HL-60 (cell line): ENCODE results near the gene EPHB2. TPM values are rescaled to one million over a fixed set of nuclear protein-coding genes. Genes with fewer than 3 reads are reported as not detected.

Source experiments
- DNase-seq, 2 experiments: peaks; one replicate each; pipeline ENCODE4 v3.0.0-alpha.2; 2010 to 2020; ENCODE audit warnings: low read depth in 1 of 2, low spot score in 1 of 2
- H3K27ac ChIP-seq: fragments of 250-450 bp; sonication (Bioruptor Pico); replicated peaks from 2 replicates; pipeline ENCODE4 v1.5.1; 2020; ENCODE audit warnings: mild to moderate bottlenecking, moderate library complexity
- H3K27me3 ChIP-seq: fragments of 250-450 bp; sonication (Bioruptor Pico); 2 replicates; pipeline ENCODE4 v1.5.1; 2021; ENCODE audit warnings: mild to moderate bottlenecking, moderate library complexity; ENCODE audit not compliant: insufficient read depth, poor library complexity, severe bottlenecking
- H3K4me3 ChIP-seq: replicated peaks from 2 replicates; pipeline ENCODE4 v1.5.1; 2011; ENCODE audit warnings: mild to moderate bottlenecking, control low read depth, low read length; ENCODE audit not compliant: insufficient read depth
- GABPA ChIP-seq: IDR thresholded peaks from 2 replicates; pipeline ENCODE4 v1.6.1; 2012; ENCODE audit warnings: low read depth
- POLR2AphosphoS5 ChIP-seq: IDR thresholded peaks from 2 replicates; pipeline ENCODE4 v1.6.1; 2012; ENCODE audit warnings: low read depth
- REST ChIP-seq: IDR thresholded peaks from 2 replicates; pipeline ENCODE4 v1.6.1; 2012; ENCODE audit warnings: low read depth; ENCODE audit not compliant: insufficient replicate concordance
- SPI1 ChIP-seq: IDR thresholded peaks from 2 replicates; pipeline ENCODE4 v1.6.1; 2012; ENCODE audit warnings: low read depth, mild to moderate bottlenecking, borderline replicate concordance
- microRNA-seq: library from miRNA; unstranded; fragments of <30 nt; microRNA quantifications from one replicate; pipeline ENCODE4, GENCODE V29; 2018
- TF ChIP-seq, protein P1 (sequence below): IDR thresholded peaks from one replicate; pipeline ENCODE4 v1.5.1; 2011; ENCODE audit warnings: low read length, control low read depth, inconsistent platforms; ENCODE audit not compliant: insufficient read depth

Gene EPHB2

DNA sequence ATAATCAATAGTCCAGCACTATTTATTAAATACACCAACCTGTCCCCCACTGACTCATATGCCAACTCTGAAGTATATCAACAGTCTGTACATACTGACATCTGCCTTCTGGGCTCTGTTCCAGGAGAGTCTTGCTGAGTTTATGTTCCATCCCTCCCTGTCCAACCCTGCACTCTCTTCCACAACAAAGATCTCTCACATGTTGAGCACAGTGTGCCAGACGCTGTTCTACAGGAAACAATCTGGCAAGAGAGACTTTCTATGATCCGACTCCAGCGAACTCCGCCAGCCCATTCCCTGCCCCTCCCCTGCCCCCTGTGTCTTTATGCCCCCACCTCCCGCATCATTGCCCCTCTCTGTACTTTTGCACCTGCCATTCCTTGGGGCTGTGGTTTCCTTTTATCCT, 258.7 kb downstream of the EPHB2 start:
- DNase-seq, result no peak
- H3K27ac ChIP-seq, result no peak overlapping the region
- H3K4me3 ChIP-seq, result no peak overlapping the region
- peaks cover 25% of the 10 kb centered on the region for H3K27me3 ChIP-seq
- TF ChIP-seq GABPA (no peak), REST (no peak), POLR2AphosphoS5 (no peak), SPI1 (no peak)
- TF ChIP-seq, protein P1, sequence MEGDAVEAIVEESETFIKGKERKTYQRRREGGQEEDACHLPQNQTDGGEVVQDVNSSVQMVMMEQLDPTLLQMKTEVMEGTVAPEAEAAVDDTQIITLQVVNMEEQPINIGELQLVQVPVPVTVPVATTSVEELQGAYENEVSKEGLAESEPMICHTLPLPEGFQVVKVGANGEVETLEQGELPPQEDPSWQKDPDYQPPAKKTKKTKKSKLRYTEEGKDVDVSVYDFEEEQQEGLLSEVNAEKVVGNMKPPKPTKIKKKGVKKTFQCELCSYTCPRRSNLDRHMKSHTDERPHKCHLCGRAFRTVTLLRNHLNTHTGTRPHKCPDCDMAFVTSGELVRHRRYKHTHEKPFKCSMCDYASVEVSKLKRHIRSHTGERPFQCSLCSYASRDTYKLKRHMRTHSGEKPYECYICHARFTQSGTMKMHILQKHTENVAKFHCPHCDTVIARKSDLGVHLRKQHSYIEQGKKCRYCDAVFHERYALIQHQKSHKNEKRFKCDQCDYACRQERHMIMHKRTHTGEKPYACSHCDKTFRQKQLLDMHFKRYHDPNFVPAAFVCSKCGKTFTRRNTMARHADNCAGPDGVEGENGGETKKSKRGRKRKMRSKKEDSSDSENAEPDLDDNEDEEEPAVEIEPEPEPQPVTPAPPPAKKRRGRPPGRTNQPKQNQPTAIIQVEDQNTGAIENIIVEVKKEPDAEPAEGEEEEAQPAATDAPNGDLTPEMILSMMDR, result no peak

GRCh38 chr1:22970096-22970495, 259.5 kb downstream of the EPHB2 start:
- H3K27me3 ChIP-seq, result peaks cover 25% of the 10 kb centered on the region
- no peak overlapping the region for H3K4me3 ChIP-seq
- no peak overlapping the region for H3K27ac ChIP-seq
- DNase-seq, result no peak
- TF ChIP-seq POLR2AphosphoS5, result no peak
- no peak for TF ChIP-seq REST
- TF ChIP-seq SPI1, result no peak
- TF ChIP-seq, protein P1, result no peak
- no peak for TF ChIP-seq GABPA

Small RNAs within 50 kb of the gene (microRNA-seq; reads per million reads assigned to microRNA genes)
- gene MIR4253 (not detected), gene MIR4684 (not detected)
